Measurements from ENCODE around the gene LCE2B.
A peak's percentile ranks its signal among the peaks of the same experiment; 100 is the strongest.
"Not testable (repeated sequence)": the region's sequence is repeated elsewhere in the genome, so short reads cannot be mapped to it uniquely, and the experiment has no call there.

Gene LCE2B

DNA sequence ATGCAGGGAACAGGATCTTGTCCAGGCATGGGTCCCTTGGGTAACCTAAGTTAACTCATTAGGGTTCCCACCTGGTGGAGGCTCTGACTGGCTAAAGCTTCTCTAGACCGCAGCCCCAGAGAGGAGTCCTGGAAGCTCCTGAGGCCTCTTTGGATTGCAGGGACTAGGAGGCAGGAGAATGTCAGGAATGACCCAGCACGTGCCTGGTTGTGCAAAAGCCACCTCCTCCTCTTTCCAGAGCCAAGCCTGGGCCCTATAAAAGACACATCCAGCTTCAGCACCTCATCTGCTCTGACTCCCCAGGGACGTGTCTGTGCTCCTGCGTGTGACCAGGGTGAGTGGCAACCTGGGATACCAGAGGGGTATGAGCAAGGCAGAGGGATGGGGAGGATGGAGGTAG lies at the start of gene LCE2B:
Gene LCE2B, plus strand, starts transcription at position 301 of the 400 bp plus-strand sequence. CDS start 721 bp downstream, outside the sequence.
- DNase-seq (ENCODE audit: low read depth) = not testable (repeated sequence)

DNA sequence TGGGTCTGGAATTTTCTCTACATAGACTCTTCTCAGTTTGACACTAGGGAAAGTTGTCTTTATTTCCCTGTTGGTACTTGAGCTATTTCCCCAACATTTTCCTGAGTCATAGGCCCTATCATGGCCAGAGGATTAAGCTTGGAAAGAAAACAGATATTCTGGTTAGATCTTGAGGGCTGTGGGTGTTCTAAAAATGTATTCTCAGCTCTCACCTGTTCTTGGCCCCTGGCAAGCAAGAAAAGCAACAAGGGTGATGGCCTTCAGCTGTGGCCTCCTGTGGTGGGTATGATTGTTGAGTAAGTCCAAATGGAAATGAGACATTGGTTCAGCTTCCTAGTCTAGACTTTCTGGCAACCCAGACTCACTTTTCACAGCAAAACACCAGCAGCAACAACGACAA lies 45.6 kb upstream of the LCE2B start:
- no peak for DNase-seq (ENCODE audit: low read depth)

- DNase-seq (ENCODE audit: low read depth) = no peak
These were observed 42.0 kb upstream of the LCE2B start for GRCh38 chr1:152643945-152644344.

GRCh38 chr1:152645146-152645545 lies 40.8 kb upstream of the LCE2B start:
- no peak for DNase-seq (ENCODE audit: low read depth)

DNA sequence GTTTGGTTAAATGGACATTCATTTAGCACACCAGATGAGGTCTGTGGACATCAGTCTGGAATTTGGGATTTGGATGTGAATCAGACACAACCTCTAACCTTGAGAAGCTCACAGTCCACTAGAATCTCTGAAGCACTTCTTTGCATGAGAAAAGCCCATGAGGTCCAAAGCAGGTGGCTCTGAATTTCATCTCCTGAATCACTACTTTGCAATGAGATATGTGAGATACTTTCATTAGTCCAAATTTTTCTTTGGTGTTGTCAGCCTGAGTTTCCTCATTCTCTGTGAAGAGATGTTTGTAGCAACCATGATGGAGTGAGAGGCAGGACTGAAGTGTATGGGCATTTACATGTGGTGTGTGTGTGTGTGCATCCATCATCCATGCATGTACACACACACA lies 39.3 kb upstream of the LCE2B start:
- DNase-seq (ENCODE audit: low read depth) = no peak

DNA sequence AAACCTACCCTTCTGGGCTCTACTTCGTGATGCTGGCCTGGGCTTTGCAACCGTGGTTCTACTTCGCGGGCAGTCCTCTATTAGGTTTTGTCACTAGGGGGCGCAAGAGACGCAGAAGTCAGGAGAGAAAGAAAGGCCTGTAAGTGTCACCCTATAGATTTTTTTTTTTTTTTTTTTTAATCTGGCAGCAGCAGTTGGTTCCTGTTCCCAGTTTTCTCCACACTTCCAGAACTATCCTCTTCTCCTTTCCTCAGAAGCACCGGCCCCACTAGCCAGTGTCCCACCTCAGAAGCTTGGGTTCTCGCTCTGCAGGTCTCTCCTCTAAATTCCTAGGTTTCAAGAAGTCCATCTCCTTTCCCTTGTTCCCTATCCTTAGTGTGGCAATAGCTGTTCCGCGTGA lies 31.8 kb upstream of the LCE2B start:
- DNase-seq (ENCODE audit: low read depth) = peak; percentile 9

GRCh38 chr1:152656459-152656858 lies 29.5 kb upstream of the LCE2B start:
- DNase-seq (ENCODE audit: low read depth) = no peak

DNA sequence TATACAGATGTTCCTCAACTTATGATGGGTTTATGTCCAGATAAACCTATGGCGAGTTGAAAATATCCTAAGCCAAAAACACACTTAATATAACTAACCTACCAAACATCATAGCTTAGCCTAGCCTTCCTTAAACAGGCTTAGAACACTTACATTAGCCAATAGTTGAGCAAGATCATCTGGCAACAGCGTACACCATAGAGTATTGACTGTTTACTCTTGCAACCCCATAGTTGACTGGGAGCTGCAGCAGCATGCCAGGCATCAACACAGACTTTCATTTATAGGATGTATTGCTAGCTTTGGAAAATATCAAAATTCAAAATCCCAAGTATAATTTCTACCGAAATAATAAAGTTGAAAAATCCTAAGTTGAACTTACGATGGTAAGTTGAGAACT lies 28.2 kb upstream of the LCE2B start:
- no peak for DNase-seq (ENCODE audit: low read depth)

- DNase-seq (ENCODE audit: low read depth) = no peak
These were observed 27.3 kb upstream of the LCE2B start for GRCh38 chr1:152658649-152659048.

GRCh38 chr1:152663098-152663497 lies 22.8 kb upstream of the LCE2B start, which contains the start of gene LCE2D:
LCE2D (plus strand) TSS chr1:152663380; CDS start chr1:152664106, 726 bp downstream.
- DNase-seq (ENCODE audit: low read depth) = no peak

GRCh38 chr1:152666171-152666570 lies 19.8 kb upstream of the LCE2B start:
- not testable (repeated sequence) for DNase-seq (ENCODE audit: low read depth)

- DNase-seq (ENCODE audit: low read depth) = no peak
These were observed 18.3 kb upstream of the LCE2B start for GRCh38 chr1:152667648-152668047.

DNA sequence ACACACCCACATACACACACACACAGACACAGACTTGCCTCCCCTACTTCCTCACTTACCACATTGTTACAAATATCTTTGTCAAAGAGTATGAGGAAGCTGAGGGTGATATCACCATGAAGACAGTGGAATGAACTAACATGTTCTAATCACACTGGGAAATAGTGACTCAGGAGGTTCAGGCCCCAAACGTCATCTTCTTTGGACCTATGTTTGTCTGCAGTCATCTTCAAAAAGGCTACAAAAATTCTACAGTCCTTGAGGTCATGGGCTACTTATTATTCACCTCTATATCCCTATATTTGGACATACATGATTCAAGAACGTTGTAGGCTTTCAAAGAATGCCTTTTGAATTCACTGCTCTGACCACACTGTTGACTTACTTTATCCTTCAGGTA lies 12.9 kb upstream of the LCE2B start:
- DNase-seq (ENCODE audit: low read depth) = no peak

GRCh38 chr1:152674983-152675382 lies 10.9 kb upstream of the LCE2B start, which contains the start of gene LCE2C:
LCE2C (plus strand) TSS chr1:152675279; CDS start chr1:152676016, 737 bp downstream.
- DNase-seq (ENCODE audit: low read depth) = not testable (repeated sequence)

DNA sequence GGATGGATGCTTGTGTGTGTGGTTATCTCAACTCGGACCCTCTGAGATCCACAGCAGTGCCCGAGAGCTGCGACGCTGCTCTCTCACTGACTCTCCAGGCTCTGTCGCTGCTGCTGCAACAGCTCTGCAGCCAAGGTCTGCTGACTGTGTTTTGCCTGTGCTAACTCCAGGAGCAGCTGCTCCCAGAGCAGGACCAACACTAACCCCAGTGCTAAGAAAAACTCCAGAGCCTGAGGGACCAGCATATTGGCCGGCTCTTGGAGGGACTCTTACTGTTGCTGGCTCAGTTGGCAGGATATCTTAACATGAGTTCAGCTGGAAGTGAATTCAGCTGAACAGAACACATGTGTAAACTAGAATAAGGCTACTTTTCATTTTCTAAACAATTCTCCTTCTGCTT lies 6.5 kb upstream of the LCE2B start:
- DNase-seq (ENCODE audit: low read depth) = no peak

GRCh38 chr1:152681616-152682015 lies 4.3 kb upstream of the LCE2B start:
- no peak for DNase-seq (ENCODE audit: low read depth)

DNA sequence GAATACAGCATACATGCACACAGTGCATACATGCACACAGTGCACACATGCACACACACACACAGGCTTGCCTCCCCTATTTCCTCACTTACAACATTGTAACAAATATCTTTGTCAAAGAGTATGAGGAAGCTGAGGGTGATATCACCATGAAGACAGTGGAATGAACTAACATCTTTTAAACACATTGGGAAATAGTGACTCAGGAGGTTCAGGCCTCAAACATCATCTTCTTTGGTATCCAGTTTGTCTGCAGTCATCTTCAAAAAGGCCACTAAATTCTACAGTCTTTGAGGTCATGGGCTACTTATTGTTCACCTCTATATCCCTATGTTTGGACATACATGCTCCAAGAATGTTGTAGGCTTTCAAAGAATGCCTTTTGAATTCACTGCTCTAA lies 2.1 kb upstream of the LCE2B start:
- DNase-seq (ENCODE audit: low read depth) = no peak

- DNase-seq (ENCODE audit: low read depth) = no peak
These were observed 12.0 kb downstream of the LCE2B start, which contains the start of gene LCE2A for GRCh38 chr1:152697701-152698600. LCE2A (plus strand) TSS chr1:152698345; CDS start chr1:152698902, 557 bp downstream.

DNA sequence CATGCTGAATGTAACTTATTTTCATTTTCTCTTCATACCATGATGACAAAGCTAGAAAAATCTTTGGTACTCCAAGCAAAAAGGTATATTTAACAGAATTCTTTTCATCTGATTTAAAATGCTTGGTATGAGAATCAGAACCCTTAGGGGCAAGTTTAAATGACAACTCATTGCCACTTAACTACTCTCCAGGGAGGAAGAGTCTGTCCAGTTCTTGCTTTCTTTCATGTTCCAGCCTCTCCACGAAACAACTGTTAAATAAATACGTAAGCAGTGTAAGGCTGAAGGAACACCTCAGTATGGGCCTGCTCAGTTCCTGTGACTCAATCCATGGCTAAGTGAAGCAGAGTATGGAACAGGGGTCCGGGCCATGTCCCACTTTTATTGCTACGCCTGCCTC lies 13.8 kb downstream of the LCE2B start:
- no peak for DNase-seq (ENCODE audit: low read depth)

- DNase-seq (ENCODE audit: low read depth) = no peak
These were observed 21.9 kb downstream of the LCE2B start, which contains the start of gene LCE4A for GRCh38 chr1:152707860-152708259. LCE4A (plus strand) TSS chr1:152708160; CDS start chr1:152709076, 916 bp downstream.

- no peak for DNase-seq (ENCODE audit: low read depth)
These were observed 32.3 kb downstream of the LCE2B start for GRCh38 chr1:152718238-152718637.

GRCh38 chr1:152725261-152725660 lies 39.3 kb downstream of the LCE2B start:
- no peak for DNase-seq (ENCODE audit: low read depth)

DNA sequence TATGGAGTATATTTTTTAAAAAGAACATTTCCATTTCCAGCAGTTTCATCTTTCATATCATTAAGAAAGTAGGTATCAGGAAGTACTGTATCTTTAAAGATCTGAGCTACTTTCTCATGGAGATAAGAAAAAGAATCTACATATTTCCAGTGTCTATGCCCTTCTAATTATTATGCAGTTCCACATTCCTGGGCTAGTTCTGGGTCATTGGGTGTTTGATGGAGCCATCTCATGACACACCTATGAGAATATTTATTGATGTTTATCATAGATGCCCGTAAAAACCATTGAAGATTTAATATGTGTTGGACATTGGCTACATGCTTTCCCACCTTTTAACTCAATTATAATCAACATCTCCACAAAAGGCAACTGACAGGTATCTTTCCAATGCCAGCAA lies 43.1 kb downstream of the LCE2B start:
- DNase-seq (ENCODE audit: low read depth) = no peak

Measured in stimulated activated CD8-positive, alpha-beta memory T cell treated with anti-CD3 and anti-CD28 coated beads, Interleukin-4, amount 100 ng/mL, for 24 hours (primary cell).